Activated CD4-positive, alpha-beta T cell treated with anti-CD3 and anti-CD28 coated beads, Interleukin-2, Interleukin-4, amounts not matched to agents 100 ng/mL and 50 ng/mL, durations not matched to agents 16 hours and 8 hours (primary cell): ENCODE data around the gene GPALPP1.
A peak's percentile ranks its signal among the peaks of the same experiment; 100 is the strongest.
"Not testable (repeated sequence)": the region's sequence is repeated elsewhere in the genome, so short reads cannot be mapped to it uniquely, and the experiment has no call there.

ENCODE experiments used
- DNase-seq: peaks from one replicate; pipeline ENCODE4 v3.0.0-alpha.2; 2020; ENCODE audit warnings: low spot score

The GPALPP1 gene

DNA sequence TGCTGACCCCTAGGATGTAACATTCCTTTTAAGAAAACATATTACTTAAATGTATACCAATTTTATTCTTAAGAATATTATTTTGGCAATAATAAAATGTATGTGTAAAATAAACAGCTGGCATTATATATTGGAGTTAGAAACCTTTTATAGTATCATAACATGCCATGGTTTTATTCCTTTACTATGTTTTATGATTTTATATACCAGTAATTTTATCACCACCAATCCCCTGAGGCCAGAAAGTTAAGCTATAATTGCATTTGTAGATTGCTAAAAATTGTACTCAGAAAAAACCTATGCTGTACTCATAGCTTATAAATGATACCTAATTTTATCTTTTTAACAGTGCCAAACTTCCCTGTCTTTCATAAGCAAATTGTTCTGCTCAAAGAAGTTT, 17.9 kb downstream of the GPALPP1 start:
- DNase-seq: no peak

DNA sequence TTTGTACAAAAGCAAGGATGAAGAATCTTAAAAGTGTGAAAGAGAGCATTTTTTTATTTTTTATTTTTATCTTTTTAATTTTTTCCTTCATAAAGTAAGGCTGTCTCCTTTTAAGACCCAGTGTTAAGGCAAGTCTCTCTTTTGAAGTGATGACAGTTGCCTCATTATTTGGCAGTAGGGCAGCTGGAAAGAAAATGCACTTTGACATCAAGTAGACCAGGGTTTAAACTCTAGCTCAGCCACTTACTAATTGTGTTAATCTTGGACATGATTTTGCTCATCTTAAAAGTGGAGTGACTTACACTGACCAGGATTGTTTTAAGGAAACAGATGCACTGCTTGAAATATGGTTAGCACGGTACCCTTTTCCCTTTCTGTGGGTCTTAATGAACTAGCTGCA, 18.5 kb downstream of the GPALPP1 start:
- no peak for DNase-seq

- DNase-seq: no peak
Measured at GRCh38 chr13:45011198-45011597, 21.9 kb downstream of the GPALPP1 start.

DNA sequence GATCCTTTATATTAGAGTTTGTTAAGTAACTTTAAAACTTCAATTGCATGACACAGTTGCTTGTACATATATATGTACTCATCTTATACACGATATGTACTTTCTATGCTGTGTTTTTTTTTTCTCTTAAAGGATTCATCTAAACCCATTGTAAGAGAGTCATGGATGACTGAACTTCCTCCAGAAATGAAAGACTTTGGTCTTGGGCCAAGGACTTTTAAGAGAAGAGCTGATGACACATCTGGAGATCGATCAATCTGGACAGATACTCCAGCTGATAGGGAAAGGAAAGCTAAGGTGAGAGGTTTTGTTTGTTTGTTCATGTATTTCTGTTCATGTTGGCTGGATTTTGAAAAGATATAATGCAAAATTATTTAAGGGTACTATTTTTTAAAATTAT, 26.0 kb downstream of the GPALPP1 start:
- DNase-seq: no peak

GRCh38 chr13:45016792-45017425, 27.6 kb downstream of the GPALPP1 start:
- DNase-seq: peak; percentile 27

- DNase-seq: not testable (repeated sequence)
Measured at GRCh38 chr13:45019981-45020380, 30.6 kb downstream of the GPALPP1 start.

DNA sequence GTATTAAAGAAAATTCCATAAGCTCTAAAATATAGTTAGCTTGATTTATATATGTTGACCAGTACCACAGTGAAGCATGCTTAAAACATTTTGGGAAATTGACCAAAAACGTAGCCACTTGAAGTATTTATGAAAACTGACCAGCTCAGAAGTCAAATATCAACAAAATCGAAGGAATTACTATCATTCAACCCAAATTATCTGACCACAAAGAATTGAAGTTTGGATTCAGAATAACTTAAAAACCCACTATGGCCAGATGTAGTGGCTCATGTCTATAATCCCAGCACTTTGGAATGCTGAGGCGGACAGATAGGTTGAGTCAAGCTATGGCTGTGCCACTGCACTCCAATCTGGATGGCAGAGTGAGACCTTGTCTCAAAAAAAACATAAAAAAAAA, 31.9 kb downstream of the GPALPP1 start:
- no peak for DNase-seq

GRCh38 chr13:45024847-45025246, 35.5 kb downstream of the GPALPP1 start:
- DNase-seq: no peak

- DNase-seq: no peak
Measured at GRCh38 chr13:45034342-45034741, 45.0 kb downstream of the GPALPP1 start.

- DNase-seq: no peak
Measured at GRCh38 chr13:45036206-45036605, 46.9 kb downstream of the GPALPP1 start.

GRCh38 chr13:45040173-45040572, 50.8 kb downstream of the GPALPP1 start:
- DNase-seq: no peak

DNA sequence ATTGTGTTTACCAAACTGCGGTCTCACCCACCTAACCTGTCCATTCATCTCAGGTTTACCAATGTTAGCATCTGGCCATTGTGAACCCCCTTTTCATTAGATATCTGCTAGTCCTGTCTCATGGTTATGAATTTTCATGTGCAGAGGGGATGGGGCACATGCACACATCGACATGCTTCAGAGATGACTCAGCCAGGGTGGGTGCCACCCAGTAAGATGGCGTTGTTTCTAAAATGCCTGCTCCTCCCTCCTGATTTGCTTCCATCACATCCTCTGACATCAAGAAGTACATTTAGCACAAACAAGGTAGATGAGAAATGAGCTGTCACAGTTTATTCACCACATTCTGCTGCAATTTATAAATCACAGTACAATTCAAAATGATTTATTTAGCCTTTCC, 51.3 kb downstream of the GPALPP1 start:
- peak; percentile 44 for DNase-seq

DNA sequence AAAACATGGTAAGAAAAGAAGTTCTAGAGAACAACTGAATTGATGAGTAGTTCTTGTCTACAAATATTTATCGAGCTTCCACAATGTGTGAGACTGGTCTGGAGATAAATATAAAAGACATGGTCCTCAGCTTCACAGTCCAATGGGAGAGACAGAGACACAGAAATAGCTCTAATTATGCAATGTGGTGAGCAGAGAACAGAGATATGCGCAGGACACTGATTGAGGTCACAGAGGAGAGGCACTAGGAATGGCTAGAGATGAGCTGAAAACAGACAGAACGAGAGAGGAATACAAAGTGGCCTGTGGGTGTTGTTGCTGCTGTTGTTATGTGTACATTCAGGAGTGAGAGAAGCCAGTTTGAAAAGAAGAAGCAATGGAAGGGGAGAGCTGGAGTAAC, 53.2 kb downstream of the GPALPP1 start:
- no peak for DNase-seq

DNA sequence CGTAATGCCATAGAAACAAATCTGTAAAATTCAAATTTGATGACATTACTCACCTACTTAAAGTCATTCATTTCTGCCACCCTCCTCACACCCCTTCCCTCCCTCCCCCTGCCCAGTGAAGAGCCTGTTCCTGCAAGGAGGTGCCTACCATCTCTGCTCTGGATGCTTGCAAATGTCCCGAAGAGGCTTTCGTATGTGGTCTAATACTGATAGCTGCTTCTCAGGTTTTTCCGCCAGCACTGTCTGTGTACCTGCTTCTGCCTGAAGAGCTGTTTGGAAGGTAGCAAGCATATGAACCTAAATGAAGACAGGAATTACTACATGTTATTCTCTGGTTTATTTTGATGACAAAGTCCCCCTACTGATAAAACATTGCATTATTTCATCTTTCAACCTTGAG, 57.1 kb downstream of the GPALPP1 start:
- no peak for DNase-seq

DNA sequence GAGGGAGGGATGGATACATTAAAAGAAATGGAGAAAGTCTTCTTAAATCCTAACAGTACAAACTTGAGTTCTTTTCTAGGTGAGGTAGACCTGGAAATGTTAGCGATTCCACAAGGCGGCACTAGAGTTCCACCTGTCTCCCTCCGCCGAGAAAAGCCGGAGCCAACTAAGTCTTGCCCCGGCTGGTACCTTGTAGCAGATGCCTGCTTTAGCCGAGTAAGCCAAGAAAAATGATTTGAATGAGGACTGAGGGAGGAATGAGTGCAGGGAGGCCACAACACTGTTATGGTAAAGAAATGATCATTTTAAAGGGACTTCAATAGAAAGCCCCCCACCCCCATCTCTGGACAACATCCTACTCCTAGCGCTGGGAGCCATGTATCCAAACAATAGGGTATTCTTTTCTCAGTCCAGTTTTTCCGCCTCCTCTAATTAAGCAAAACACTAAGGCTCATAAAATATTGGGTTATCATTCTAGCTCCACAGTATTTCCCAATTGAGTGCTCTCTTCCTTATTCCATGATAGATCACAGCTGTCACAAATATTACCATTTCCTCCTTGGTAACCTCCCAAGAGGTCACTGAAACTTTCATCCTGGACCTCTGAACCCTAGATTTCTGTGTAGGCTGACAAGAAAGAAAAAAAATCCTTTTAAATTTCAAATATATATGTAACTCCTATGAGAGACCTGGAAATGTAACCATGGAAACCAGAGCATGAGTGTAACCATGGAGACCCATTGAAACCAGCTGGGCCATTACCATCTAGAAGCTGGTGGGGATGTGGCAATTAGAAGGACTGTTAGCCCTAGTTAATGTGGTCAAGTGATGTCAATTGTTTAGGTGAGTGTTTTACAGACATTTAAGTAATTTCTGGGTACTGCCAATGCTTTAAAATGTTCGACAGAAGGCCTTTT, 58.3 kb downstream of the GPALPP1 start:
- peak; percentile 84 for DNase-seq

DNA sequence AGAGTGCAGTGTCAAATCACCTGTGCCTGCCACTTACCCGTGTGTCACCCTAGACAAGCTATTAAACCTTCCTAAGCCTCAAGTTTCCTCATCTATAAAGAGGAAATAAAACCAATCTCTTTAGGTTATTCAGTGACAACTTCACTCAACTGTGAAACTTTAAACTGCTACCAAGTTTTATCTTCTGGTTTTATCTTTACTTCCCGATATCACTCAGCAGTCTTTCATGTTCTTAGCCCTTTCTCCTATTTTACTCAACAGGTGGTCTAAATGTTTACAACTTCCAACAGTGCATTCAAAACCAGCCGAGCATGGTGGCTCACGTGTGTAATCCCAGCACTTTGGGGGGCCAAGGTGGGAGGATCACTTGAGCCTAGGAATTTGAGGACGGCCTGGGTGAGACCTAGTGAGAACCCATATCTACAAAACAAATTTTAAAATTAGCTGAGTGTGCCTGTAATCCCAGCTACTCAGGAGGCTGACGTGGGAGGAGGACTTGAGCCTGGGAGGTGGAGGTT, 59.6 kb downstream of the GPALPP1 start:
- DNase-seq: peak; percentile 74

DNA sequence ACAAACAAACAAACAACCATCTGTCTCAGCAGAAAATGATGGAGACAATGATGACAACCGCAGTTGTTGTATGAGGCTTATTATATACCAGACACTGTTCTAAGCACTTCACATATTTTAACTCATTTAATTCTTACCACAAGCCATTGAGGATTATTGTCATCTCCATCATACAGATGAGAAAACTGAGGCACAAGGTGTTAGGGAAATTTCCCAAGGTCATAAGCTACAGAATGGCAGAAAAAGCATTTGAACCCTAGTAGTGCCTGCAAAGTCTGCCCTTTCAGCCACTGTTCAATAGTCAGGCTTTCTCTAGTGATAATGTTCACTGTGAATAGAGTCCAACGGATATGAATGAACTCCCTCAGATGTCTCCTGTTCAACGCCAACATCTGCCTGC, 60.1 kb downstream of the GPALPP1 start:
- no peak for DNase-seq

GRCh38 chr13:45051315-45051714, 62.0 kb downstream of the GPALPP1 start:
- DNase-seq: no peak

DNA sequence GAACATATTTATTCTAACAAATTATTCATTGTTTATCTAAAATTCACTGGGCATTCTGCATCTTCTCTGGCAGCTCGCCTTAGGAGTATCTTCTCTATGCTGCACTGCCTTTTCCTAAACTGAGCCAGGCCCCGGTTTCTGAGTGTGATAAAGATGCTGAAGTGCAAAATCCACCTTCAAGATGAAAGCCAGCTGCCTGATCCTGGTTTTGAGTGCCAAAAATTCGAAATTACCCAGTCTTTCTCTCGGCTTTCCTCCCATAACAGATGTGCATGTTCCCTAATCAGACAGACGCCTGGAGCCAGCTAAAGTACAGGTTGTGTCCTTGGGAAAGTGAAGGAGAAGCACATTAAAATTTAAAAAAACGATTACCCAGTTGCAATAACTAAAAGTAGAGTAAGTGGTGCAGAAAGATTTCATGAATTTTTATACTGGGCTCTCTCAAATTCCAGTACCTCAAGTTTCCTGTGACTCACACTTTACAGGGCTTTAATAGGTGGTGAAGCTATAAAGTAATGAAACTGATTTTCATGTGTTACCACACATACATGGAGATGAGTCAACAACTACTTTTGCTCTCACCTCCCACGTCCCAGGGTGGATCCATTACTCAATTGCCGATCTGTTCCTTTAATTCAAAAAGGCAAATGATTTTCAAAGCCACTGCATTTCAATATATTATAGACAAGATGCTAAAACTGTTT, 66.0 kb downstream of the GPALPP1 start:
- DNase-seq: peak; percentile 83

DNA sequence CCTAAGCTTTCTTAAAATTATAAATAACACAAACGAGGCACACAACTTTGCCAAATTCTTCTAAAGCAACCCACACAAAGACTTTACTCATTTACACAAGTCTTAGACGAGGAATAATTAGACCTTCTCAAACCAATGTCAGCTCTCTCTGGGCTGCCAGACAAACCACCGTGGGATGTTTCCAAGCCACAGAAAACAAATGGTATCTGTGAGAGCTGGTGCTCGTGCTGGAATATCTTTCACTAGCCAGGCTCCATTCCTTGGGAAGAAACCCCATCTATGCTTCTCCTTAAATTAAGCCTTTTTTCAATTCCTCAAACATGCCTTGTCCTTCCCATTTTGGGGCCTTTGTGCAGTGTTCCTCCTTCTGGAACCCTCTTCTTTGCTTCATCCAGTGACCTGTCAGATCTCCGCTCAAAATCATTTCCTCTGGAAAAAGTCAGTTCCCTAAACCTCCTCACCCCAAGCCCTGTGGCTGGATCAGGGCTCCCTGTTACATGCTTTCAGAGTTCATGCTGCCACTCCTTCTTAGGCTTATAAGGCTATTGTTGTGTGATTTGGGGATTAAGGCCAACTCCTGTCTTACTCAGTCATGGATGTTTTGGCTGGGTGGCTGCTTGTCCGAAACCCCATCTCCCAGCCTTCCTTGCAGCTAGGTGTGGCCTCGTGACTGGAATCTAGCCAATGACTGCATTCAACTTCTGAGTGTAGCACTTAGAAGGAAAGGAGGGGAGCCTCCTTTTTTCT, 66.7 kb downstream of the GPALPP1 start:
- DNase-seq: no peak

DNA sequence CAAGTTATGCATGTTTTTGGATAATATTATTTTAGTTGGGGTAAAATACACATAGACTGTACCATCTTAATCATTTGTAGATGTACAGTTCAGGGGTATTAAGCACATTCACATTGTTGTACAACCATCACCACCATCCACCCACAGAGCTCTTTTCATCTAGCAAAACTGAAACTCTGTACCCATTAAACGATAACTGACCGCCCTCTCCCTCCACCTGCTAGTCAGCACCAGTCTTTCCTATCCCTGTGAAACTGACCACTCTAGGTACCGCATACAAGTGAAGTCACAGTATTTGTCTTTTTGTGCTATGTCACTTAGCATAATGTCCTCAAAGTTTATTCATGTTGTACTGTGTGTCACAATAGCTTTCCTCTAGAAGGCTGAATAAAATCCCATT, 70.7 kb downstream of the GPALPP1 start:
- no peak for DNase-seq

DNA sequence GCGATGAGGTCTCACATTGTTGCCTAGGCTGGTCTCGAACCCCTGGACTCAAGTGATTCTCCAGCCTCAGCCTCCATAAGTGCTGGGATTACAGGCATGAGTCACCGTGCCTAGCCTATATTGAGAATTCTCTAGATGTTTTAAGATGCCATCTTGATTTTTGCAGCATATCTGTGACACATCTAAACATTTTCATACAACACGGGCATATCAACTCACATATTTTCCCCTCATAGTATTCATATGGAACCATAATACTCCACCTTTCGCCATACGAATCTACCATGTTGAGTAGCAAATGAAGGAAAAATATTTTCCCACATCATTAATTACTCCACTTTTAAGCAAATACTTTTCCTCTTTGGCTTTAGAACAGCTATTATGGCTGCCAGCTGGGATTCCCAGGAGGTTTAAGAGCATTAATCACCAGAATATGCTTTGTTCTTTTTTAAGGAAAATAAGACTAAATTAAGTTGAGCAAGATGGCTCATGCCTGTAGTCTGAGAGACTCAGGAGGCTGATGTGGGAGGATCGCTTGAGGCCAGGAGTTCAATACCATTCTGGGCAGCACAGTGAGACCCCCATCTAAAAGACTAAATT, 74.0 kb downstream of the GPALPP1 start:
- no peak for DNase-seq
